HEK293 (cell line): ENCODE results near the gene USP37.

Source experiments
- CTCF ChIP-seq: fragments of 450-650 bp; formaldehyde crosslinking; IDR thresholded peaks from 2 replicates; pipeline ENCODE4 v1.5.1; 2016; ENCODE audit warnings: missing biosample characterization, missing genetic modification characterization
- YY1 ChIP-seq: fragments of 450-650 bp; formaldehyde crosslinking; IDR thresholded peaks from 2 replicates; pipeline ENCODE4 v1.5.1; 2018; ENCODE audit warnings: missing biosample characterization, missing genetic modification characterization
- ZNF10 ChIP-seq: fragments of 450-650 bp; formaldehyde crosslinking; IDR thresholded peaks from 2 replicates; pipeline ENCODE4 v1.5.1; 2017; ENCODE audit warnings: missing biosample characterization, missing genetic modification characterization
- ZNF112 ChIP-seq: fragments of 450-650 bp; formaldehyde crosslinking; IDR thresholded peaks from 2 replicates; pipeline ENCODE4 v1.5.0; 2017; ENCODE audit warnings: missing biosample characterization, missing genetic modification characterization
- ZNF157 ChIP-seq: fragments of 450-650 bp; formaldehyde crosslinking; IDR thresholded peaks from 2 replicates; pipeline ENCODE4 v1.5.1; 2016; ENCODE audit warnings: missing biosample characterization, missing genetic modification characterization
- ZNF23 ChIP-seq: fragments of 450-650 bp; formaldehyde crosslinking; IDR thresholded peaks from 2 replicates; pipeline ENCODE4 v1.5.1; 2016; ENCODE audit warnings: missing biosample characterization, missing genetic modification characterization, borderline replicate concordance
- ZNF274 ChIP-seq, 2 experiments: fragments of 200-500 bp in 1 of 2; fragments of 450-650 bp in 1 of 2; sonication (Bioruptor generic) in 1 of 2; formaldehyde crosslinking in 1 of 2; IDR thresholded peaks; 2 replicates each; pipeline versions ENCODE4 v1.5.1 to v1.6.1; 2014 to 2016; ENCODE audit warnings: borderline replicate concordance in 1 of 2, inconsistent platforms in 1 of 2, low read length in 1 of 2, missing biosample characterization in 1 of 2, missing genetic modification characterization in 1 of 2
- ZNF302 ChIP-seq: fragments of 450-650 bp; formaldehyde crosslinking; IDR thresholded peaks from 2 replicates; pipeline ENCODE4 v1.5.1; 2016; ENCODE audit warnings: missing biosample characterization, missing genetic modification characterization, low read depth
- ZNF37A ChIP-seq: fragments of 450-650 bp; IDR thresholded peaks from 2 replicates; pipeline ENCODE4 v1.5.1; 2018; ENCODE audit warnings: missing biosample characterization, missing genetic modification characterization
- ZNF513 ChIP-seq: fragments of 450-650 bp; IDR thresholded peaks from 2 replicates; pipeline ENCODE4 v1.5.1; 2018; ENCODE audit warnings: missing biosample characterization, missing genetic modification characterization
- ZNF558 ChIP-seq: fragments of 450-650 bp; formaldehyde crosslinking; IDR thresholded peaks from 2 replicates; pipeline ENCODE4 v1.5.1; 2016; ENCODE audit warnings: missing biosample characterization, missing genetic modification characterization

- no peak for TF ChIP-seq ZNF302 (tag by site-specific recombination)
- no peak for TF ChIP-seq ZNF112 (tag by site-specific recombination)
- no peak for TF ChIP-seq ZNF274 (IDR thresholded peaks at IDR 0.05; ENCODE audit: low read length)
- no peak for TF ChIP-seq ZNF274 (tag by site-specific recombination; IDR thresholded peaks at IDR 0.05; ENCODE audit: borderline replicate concordance)
- no peak for TF ChIP-seq ZNF157
- no peak for TF ChIP-seq ZNF23 (tag by site-specific recombination)
- TF ChIP-seq ZNF558 (tag by site-specific recombination), result no peak
- TF ChIP-seq YY1 (tag by site-specific recombination), result no peak
- no peak for TF ChIP-seq ZNF10 (tag by site-specific recombination)
- TF ChIP-seq ZNF37A, result no peak
- no peak for TF ChIP-seq CTCF (tag by site-specific recombination)
- TF ChIP-seq ZNF513, result no peak
Measured at GRCh38 chr2:218405086-218405745, 162.9 kb downstream of the USP37 start.
